ENCODE data around the gene SHROOM3.

DNA sequence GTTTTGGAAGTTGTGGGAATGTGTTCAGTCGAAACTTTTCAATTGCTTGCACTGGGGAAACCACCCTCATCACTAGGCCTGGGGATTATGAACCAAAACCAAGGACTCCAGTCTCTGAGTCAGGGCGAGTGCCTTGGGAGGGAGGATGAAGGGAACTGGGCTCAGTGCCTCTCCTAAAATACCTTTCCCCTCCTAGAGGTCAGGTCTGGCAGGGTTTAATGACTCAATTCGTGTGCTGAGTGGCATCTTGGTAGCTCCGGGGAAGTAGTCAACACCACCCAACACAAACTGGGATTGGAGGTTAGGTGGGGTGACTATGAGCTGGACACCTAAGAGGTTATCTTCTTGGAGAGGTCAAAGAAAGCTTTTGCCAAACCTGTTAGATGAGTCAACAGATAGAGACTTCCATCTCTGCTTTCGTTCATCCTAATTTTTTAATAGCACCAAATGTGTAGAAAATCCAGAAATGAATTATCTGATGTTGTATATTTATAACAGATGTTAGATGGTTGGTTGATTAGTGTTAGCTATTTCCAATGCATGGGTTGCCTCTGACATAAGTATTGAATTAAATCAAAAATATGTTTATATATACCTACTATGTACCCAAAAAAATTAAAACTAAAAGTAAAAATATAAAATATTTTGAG lies 202.8 kb downstream of the SHROOM3 start:
- no peak for TF ChIP-seq POLR2A (IDR thresholded peaks at IDR 0.05)
- TF ChIP-seq, protein P1, sequence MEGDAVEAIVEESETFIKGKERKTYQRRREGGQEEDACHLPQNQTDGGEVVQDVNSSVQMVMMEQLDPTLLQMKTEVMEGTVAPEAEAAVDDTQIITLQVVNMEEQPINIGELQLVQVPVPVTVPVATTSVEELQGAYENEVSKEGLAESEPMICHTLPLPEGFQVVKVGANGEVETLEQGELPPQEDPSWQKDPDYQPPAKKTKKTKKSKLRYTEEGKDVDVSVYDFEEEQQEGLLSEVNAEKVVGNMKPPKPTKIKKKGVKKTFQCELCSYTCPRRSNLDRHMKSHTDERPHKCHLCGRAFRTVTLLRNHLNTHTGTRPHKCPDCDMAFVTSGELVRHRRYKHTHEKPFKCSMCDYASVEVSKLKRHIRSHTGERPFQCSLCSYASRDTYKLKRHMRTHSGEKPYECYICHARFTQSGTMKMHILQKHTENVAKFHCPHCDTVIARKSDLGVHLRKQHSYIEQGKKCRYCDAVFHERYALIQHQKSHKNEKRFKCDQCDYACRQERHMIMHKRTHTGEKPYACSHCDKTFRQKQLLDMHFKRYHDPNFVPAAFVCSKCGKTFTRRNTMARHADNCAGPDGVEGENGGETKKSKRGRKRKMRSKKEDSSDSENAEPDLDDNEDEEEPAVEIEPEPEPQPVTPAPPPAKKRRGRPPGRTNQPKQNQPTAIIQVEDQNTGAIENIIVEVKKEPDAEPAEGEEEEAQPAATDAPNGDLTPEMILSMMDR (IDR thresholded peaks at IDR 0.05) = no peak

Data from Peyer's patch (tissue), 4 donors.